ENCODE results near the gene SLC16A2.
"Not testable (repeated sequence)": the region's sequence is repeated elsewhere in the genome, so short reads cannot be mapped to it uniquely, and the experiment has no call there.

SLC16A2 gene

DNA sequence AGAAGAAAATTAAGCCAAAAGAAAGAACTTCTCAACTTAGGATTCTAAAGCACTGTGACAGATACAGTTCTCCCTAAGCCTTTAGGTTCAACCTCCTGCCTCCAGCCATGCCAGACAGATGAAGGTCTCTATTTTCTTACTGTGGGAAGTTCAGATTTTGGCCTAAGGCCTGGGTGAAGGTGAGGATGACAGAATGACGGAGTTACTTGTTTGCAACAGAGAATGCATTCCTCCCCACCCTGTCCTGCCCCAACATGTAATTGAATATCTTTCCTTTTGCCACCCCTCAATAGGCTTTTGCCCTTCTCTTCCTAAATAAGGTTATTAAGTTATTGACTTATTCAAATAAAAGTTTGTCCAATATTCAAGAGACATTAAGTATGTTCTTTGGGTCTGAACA is 25.6 kb downstream of the SLC16A2 start:
- no peak for DNase-seq (ENCODE audit: low read depth in 2 of 2)

GRCh38 chrX:74448669-74449068 is 27.4 kb downstream of the SLC16A2 start:
- no peak for DNase-seq (ENCODE audit: low read depth in 2 of 2)

- peak in 1 of 2 donors; percentile 3 for DNase-seq (ENCODE audit: low read depth in 2 of 2)
These were observed 28.1 kb downstream of the SLC16A2 start for GRCh38 chrX:74449322-74449936.

DNA sequence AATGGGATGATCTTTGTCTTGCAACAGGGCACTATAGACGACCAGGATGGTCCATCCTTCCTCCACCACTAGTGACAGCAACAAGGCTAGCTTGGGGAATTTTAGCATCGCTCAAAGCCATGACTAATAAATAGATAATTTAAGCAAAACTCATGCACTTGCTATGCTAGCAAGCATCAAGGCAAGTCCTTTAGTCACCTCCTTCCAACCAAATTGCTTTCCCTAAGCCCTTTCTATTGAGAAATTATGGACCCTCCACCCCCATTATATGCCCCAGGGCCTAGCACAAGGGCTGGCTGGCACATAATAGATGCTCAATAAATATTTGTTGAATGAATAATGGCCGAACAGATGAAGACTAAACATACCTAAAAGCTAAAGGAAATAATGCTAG is 28.6 kb downstream of the SLC16A2 start:
- DNase-seq (ENCODE audit: low read depth in 2 of 2): no peak

GRCh38 chrX:74450803-74451449 is 29.6 kb downstream of the SLC16A2 start:
- DNase-seq (ENCODE audit: low read depth in 2 of 2): no peak

GRCh38 chrX:74451450-74452198 is 30.3 kb downstream of the SLC16A2 start:
- no peak for DNase-seq (ENCODE audit: low read depth in 2 of 2)

DNA sequence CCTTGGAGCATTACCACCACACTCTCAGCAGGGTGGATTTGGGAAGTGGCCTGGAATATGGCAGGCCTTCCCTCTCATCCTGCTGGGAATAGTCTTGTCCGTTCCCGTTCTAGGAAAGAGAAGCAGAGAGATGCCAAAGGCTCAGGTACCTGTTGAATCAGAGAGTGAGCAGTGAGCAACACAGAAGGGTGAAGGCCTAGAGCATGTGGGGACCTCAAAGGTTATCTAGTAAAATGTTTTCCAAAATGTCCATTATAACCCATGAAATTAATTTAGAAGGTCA is 30.8 kb downstream of the SLC16A2 start:
- DNase-seq (ENCODE audit: low read depth in 2 of 2): no peak

DNA sequence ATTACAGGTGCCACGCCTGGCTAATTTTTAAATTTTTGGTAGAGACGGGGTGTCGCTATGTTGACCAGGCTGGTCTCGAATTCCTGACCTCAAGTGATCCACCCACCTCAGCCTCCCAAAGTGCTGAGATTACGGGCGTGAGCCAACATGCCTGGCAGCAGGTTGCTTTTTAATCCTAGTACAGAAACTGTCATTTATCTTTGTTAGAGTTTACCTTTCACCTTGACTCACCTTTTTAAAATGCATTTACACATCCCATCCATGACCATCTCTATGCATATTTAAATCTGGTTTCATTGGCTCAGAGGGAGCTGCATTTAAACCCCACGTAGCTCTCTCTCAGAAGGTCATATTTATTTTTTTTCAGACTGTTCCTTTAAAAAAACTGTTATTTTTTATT is 31.9 kb downstream of the SLC16A2 start:
- no peak for DNase-seq (ENCODE audit: low read depth in 2 of 2)

GRCh38 chrX:74454233-74454632 is 32.9 kb downstream of the SLC16A2 start:
- not testable (repeated sequence) for DNase-seq (ENCODE audit: low read depth in 2 of 2)

GRCh38 chrX:74458736-74459135 is 37.4 kb downstream of the SLC16A2 start:
- no peak for DNase-seq (ENCODE audit: low read depth in 2 of 2)

DNA sequence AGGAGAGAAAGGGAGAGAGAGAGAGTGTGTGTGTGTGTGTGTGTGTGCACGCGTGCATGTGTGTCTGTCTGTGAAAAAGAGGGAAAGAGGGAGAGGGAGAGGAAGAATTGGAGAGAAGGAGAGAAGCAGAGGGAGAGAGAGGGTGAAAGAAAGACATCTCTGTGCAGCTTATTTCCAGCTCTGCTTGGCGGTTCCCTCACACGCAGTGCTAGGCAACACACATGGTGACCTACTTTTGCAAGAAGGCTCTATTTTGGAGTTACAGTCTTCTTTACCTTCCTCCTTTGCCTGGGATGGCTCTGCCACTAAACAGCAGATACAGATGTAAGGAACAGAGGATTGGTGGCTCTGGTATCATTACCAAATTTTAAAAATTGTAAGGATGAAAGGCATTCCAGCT is 40.1 kb downstream of the SLC16A2 start:
- DNase-seq (ENCODE audit: low read depth in 2 of 2): no peak

DNA sequence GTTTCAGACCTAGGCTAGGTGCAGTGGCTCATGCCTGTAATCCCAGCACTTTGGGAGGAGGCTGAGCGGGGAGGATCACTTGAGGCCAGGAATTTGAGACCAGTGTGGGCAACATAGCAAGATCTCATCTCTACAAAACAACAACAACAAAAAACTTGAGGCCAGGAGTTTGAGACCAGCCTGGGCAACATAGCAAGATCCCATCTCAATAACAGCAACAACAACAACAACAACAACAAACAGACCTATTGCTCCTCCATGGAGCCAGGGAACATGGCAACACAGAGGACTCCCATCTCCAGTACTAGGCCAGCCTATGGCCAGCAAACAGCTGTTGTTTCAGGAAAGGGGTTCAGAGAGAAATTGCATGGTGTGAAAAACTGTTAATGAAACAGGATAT is 43.4 kb downstream of the SLC16A2 start:
- DNase-seq (ENCODE audit: low read depth in 2 of 2): no peak

GRCh38 chrX:74465424-74465823 is 44.1 kb downstream of the SLC16A2 start:
- no peak for DNase-seq (ENCODE audit: low read depth in 2 of 2)

DNA sequence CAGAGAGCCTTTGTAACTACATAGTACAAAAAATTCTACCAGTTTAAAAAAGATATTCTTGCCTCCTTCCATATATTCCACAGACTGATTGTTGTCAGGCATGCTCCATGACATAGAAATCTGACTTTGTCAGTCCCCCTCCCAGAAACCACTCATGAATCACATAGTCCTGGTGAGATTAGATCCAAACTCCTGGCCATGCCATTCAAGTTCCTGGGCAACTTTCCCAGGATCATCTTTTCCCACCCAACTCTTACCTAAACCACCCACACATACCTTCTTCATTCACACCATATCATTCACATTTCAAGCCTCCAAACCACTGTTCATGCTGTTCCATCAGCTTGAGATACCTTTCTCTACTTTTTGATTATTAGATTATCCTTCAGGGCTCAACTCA is 46.4 kb downstream of the SLC16A2 start:
- DNase-seq (ENCODE audit: low read depth in 2 of 2): no peak

DNA sequence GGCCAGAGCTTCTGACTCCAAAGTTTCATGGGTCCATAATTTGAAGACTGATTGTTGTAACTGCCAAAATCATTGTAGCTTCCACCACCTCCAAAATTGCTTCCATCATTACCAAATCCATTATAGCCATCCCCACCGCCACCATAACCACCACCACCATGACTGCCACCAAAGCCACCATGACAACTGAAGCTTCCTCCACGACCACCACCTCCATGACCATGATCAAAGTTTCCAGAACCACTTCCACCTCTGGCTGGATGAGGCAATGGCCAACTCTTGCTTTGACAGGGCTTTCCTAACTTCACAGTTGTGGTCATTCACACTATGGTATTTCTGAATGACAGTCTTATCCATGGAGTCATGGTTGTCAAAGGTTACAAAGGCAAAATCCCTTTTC is 51.8 kb downstream of the SLC16A2 start:
- DNase-seq (ENCODE audit: low read depth in 2 of 2): not testable (repeated sequence)

- no peak for DNase-seq (ENCODE audit: low read depth in 2 of 2)
These were observed 69.0 kb downstream of the SLC16A2 start for GRCh38 chrX:74490247-74490646.

DNA sequence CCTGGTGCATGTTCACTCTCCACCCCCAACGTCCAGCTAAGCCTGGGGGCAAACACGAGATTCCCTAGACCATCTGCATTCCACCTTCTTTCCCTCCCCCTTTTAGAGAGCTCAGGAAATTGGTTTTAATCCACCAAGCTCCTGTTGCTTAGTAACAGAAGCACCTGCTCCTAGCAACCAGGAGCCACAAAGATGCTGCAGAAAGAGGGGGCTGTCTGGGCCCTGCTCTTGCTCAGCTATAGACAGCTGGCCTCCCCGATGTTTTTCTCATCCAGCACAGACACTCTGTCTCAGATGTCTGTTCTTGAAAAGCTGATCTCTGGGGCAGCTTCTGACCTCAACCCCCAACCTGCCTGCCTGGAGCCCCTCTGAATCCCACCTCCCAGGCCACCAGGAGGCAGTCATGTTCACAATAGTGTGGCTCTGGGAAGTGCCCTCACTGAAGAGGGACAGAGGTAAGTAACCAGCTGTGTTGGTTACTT is 71.5 kb downstream of the SLC16A2 start:
- no peak for DNase-seq (ENCODE audit: low read depth in 2 of 2)

GRCh38 chrX:74493806-74494205 is 72.5 kb downstream of the SLC16A2 start:
- no peak for DNase-seq (ENCODE audit: low read depth in 2 of 2)

GRCh38 chrX:74498924-74499323 is 77.6 kb downstream of the SLC16A2 start:
- DNase-seq (ENCODE audit: low read depth in 2 of 2): no peak

DNA sequence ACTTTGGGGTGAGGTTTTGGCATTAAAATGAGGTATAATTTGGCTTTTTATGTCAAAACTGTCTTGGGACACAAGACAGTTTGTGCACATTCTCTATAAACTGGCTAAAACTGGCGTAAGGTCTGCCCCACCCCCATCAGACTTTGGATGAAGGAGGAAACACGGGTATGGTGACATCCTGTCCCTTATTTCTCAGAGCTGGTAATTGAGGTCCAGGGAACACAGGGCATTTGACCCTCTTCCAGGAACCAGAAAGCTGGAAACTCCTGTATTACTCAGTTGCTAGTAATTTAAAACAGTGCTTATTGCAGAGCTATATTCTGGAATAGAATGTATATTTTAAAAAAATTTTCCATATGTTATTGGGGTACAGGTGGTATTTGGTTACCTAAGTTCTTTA is 78.8 kb downstream of the SLC16A2 start:
- DNase-seq (ENCODE audit: low read depth in 2 of 2): no peak

- no peak for DNase-seq (ENCODE audit: low read depth in 2 of 2)
These were observed 79.3 kb downstream of the SLC16A2 start for GRCh38 chrX:74500555-74500954.

DNA sequence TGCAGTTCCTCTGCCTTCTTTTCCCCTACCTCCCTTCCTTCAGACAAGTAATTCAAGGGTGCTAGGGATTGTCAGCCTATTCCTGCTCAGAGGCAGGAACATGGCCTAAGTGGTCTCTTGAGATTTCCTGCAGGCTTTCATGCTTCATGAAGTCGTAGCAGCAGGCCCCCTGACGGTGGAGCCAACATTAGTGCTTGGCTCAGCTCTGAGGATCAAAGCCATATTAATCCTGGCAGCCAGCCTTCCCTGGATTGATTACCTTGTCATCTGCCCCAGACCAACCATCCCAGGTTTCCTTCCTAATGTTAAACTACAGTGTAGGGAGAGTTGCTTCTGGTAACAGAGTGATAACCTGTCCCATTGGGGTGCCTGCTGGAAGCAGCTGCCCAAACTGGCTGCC is 84.1 kb downstream of the SLC16A2 start:
- DNase-seq (ENCODE audit: low read depth in 2 of 2): no peak
